Measurements from ENCODE around the gene PDE7B. TPM values are rescaled to one million over a fixed set of nuclear protein-coding genes. Genes with fewer than 3 reads are reported as not detected.
"Not testable (repeated sequence)": the region's sequence is repeated elsewhere in the genome, so short reads cannot be mapped to it uniquely, and the experiment has no call there.

Gene PDE7B
- total RNA-seq, 1 donor = 0.42 TPM

- Histone ChIP-seq H3K27me3 (ENCODE audit: insufficient read depth, low read length) (no peaks in the 10 kb centered on the region), H3K4me1 (ENCODE audit: insufficient read depth, low read length) (no peaks in the 10 kb centered on the region), H3K9me3 (ENCODE audit: low read depth, low read length) (no peaks in the 10 kb centered on the region), H3K4me3 (ENCODE audit: low read length) (no peak overlapping the region)
Observed at GRCh38 chr6:136104556-136104955, 253.1 kb downstream of the PDE7B start.

- not testable (repeated sequence) for H3K4me3 ChIP-seq (ENCODE audit: low read length); H3K27me3 ChIP-seq (ENCODE audit: insufficient read depth, low read length); H3K9me3 ChIP-seq (ENCODE audit: low read depth, low read length); H3K4me1 ChIP-seq (ENCODE audit: insufficient read depth, low read length)
Observed at GRCh38 chr6:136105797-136106196, 254.3 kb downstream of the PDE7B start.

GRCh38 chr6:136108361-136108945 lies 257.0 kb downstream of the PDE7B start:
- H3K9me3 ChIP-seq (ENCODE audit: low read depth, low read length) = no peaks in the 10 kb centered on the region
- peaks cover 2% of the 10 kb centered on the region for H3K4me1 ChIP-seq (ENCODE audit: insufficient read depth, low read length)
- H3K27me3 ChIP-seq (ENCODE audit: insufficient read depth, low read length) = no peaks in the 10 kb centered on the region

DNA sequence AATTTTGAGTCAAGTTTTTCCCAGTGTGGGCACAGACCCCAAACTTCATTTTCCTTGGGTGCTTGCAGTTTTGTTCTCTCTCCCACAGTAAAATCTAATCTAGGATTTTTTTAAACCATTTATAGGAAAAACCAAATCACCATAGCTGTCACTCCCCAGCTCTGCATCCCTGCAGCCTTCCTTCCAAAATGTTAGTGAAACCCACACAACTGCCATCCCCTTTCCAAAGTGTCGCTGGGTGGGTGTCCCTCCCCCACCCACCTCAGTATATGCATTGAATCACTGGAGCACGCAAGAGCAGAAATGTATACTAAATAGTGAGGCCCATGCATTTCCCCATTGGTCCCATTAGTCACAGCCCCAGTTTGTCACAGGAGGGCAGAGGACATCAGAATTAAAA lies 260.3 kb downstream of the PDE7B start:
- no peak overlapping the region for H3K4me3 ChIP-seq (ENCODE audit: low read length)
- peaks cover 8% of the 10 kb centered on the region for H3K4me1 ChIP-seq (ENCODE audit: insufficient read depth, low read length)
- no peaks in the 10 kb centered on the region for H3K27me3 ChIP-seq (ENCODE audit: insufficient read depth, low read length)
- H3K9me3 ChIP-seq (ENCODE audit: low read depth, low read length) = no peaks in the 10 kb centered on the region

More at GRCh38 chr6:136108361-136108945, 257.0 kb downstream of the PDE7B start:
- no peak overlapping the region for H3K4me3 ChIP-seq (ENCODE audit: low read length)

- no peaks in the 10 kb centered on the region for H3K9me3 ChIP-seq (ENCODE audit: low read depth, low read length)
- no peaks in the 10 kb centered on the region for H3K27me3 ChIP-seq (ENCODE audit: insufficient read depth, low read length)
- H3K4me3 ChIP-seq (ENCODE audit: low read length) = no peak overlapping the region
- peaks cover 8% of the 10 kb centered on the region for H3K4me1 ChIP-seq (ENCODE audit: insufficient read depth, low read length)
Observed at GRCh38 chr6:136112262-136112661, 260.8 kb downstream of the PDE7B start.

DNA sequence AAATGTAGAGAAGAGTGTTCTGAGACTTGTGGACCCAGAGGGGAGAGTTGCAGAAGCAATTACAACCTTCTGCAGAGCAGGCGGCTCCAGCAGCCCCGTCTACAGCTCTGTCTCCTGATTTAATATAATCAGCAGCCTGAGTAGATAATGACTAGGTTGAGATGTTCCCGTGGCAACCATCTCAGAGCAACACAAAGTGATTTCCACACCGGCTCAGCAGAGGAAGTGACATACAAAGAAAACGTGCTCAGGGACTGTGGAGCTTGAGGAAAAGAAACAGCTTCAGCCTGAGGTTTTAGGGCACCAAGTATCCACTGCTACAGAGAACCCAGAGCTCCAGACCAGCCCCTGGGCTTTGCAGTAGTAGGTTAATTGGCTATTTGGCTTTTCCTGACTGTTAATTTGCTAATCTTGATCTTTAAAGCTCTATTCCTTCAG lies 262.3 kb downstream of the PDE7B start:
- Histone ChIP-seq H3K27me3 (ENCODE audit: insufficient read depth, low read length) (no peaks in the 10 kb centered on the region), H3K9me3 (ENCODE audit: low read depth, low read length) (no peaks in the 10 kb centered on the region), H3K4me1 (ENCODE audit: insufficient read depth, low read length) (peaks cover 8% of the 10 kb centered on the region), H3K4me3 (ENCODE audit: low read length) (no peak overlapping the region)

DNA sequence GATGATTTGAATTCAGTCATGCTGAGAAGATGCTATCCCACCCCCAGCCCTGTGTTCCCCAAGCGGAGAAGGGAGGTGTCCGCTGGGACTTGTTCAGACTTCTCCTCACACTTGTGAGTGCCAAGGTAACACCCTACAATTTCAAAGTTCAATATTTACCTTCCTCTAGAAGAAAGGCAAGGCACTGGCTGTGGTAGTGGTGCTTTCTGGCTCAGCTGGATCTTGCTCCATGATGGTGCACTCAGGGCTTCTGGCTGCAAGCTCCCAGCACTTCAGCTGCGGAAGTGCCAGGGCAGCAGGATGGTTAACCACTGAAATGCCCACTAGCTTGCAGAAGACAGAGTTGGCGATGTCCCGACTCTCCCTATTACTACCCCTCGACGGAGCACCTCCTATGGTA lies 263.2 kb downstream of the PDE7B start:
- H3K27me3 ChIP-seq (ENCODE audit: insufficient read depth, low read length) = no peaks in the 10 kb centered on the region
- peaks cover 8% of the 10 kb centered on the region for H3K4me1 ChIP-seq (ENCODE audit: insufficient read depth, low read length)
- no peaks in the 10 kb centered on the region for H3K9me3 ChIP-seq (ENCODE audit: low read depth, low read length)
- H3K4me3 ChIP-seq (ENCODE audit: low read length) = no peak overlapping the region

- Histone ChIP-seq H3K9me3 (ENCODE audit: low read depth, low read length) (no peaks in the 10 kb centered on the region), H3K4me1 (ENCODE audit: insufficient read depth, low read length) (peaks cover 8% of the 10 kb centered on the region), H3K27me3 (ENCODE audit: insufficient read depth, low read length) (no peaks in the 10 kb centered on the region)
Observed at GRCh38 chr6:136115941-136116340, 264.4 kb downstream of the PDE7B start.

DNA sequence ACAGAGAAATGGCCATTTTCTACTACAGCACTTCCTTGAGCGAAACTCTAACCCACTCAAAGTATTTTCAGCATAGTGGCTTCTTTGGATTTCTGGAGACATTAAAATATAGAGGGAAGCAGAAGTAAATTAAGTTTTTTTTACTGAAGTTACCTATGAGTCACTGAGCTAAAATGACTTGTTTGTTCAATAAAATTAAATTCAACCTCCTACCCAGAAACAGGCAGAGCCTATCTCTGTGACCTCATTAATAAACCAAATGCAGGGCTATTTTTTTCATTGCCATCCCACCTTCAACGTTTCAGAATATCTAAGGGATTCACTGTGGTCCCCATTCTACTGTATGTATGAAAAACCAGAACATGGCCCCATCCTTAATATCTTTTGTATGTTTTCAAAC lies 265.6 kb downstream of the PDE7B start:
- H3K9me3 ChIP-seq (ENCODE audit: low read depth, low read length) = no peaks in the 10 kb centered on the region
- no peak overlapping the region for H3K4me3 ChIP-seq (ENCODE audit: low read length)
- H3K27me3 ChIP-seq (ENCODE audit: insufficient read depth, low read length) = no peaks in the 10 kb centered on the region
- peaks cover 8% of the 10 kb centered on the region for H3K4me1 ChIP-seq (ENCODE audit: insufficient read depth, low read length)

More at GRCh38 chr6:136115941-136116340, 264.4 kb downstream of the PDE7B start:
- H3K4me3 ChIP-seq (ENCODE audit: low read length) = no peak overlapping the region

- no peak overlapping the region for H3K4me3 ChIP-seq (ENCODE audit: low read length)
- H3K9me3 ChIP-seq (ENCODE audit: low read depth, low read length) = no peaks in the 10 kb centered on the region
- H3K4me1 ChIP-seq (ENCODE audit: insufficient read depth, low read length) = peaks cover 3% of the 10 kb centered on the region
- H3K27me3 ChIP-seq (ENCODE audit: insufficient read depth, low read length) = no peaks in the 10 kb centered on the region
Observed at GRCh38 chr6:136118787-136119186, 267.3 kb downstream of the PDE7B start.

DNA sequence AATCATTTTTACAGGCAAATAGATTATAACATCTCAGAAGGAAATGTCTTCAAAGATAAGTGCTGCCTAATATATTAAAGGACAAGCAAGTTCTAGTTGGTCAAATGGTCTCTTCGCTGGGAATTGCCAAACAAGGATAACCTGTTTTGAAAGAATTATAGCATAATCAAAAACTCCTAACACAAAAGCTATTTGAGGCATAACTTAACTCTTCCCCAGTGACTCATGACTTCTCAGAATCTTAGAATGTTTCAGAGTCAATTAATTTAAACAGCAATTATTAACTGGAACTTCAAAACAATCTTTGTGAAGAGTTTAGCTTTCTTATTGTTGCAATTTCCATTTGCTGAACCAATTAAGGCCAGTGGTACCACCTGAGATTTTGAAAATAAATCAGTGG lies 272.0 kb downstream of the PDE7B start:
- Histone ChIP-seq H3K27me3 (ENCODE audit: insufficient read depth, low read length) (no peaks in the 10 kb centered on the region), H3K4me1 (ENCODE audit: insufficient read depth, low read length) (no peaks in the 10 kb centered on the region), H3K4me3 (ENCODE audit: low read length) (no peak overlapping the region), H3K9me3 (ENCODE audit: low read depth, low read length) (no peaks in the 10 kb centered on the region)

- H3K4me3 ChIP-seq (ENCODE audit: low read length) = no peak overlapping the region
- H3K4me1 ChIP-seq (ENCODE audit: insufficient read depth, low read length) = no peaks in the 10 kb centered on the region
- no peaks in the 10 kb centered on the region for H3K9me3 ChIP-seq (ENCODE audit: low read depth, low read length)
- H3K27me3 ChIP-seq (ENCODE audit: insufficient read depth, low read length) = no peaks in the 10 kb centered on the region
Observed at GRCh38 chr6:136125585-136125984, 274.1 kb downstream of the PDE7B start.

DNA sequence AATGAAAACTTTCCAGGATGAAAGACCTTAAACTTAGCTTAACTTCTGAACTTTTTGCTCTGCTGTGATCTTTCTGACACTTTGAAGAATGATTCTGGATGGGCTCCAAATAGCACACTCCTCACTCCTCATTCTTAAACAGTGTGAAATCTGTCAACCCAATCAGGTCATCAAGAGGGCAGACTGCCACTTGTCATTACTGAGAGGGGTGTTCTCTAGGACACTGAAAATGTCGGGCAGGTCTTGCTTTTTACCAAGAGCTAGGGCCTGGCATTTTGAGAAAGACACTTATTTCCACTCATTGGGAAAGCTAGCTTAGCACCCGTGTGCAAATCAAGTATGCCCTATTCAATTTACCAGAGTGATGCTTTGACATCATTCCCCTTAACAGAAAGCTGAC lies 276.4 kb downstream of the PDE7B start:
- Histone ChIP-seq H3K4me3 (ENCODE audit: low read length) (no peak overlapping the region), H3K27me3 (ENCODE audit: insufficient read depth, low read length) (no peaks in the 10 kb centered on the region)

DNA sequence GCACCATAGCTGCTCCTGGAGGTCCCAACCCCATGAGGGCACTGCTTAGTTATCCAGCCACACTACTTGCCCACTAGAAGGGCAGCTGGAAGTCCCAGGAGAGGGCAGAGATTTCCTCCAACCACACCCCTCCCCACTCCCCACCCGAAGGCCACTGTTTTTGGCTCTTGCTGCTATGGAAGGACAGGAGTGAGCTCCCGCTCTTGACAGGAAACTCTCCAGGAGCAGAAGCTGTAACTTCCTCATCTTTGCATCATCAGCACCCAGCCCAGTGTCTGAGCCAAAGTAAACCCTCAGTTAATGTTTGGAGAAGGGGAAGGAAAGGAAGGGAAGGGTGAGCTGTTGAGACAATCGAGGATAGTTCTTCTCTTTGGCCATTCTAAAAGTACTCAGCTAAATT lies 277.9 kb downstream of the PDE7B start:
- no peak overlapping the region for H3K4me3 ChIP-seq (ENCODE audit: low read length)
- no peaks in the 10 kb centered on the region for H3K4me1 ChIP-seq (ENCODE audit: insufficient read depth, low read length)
- H3K9me3 ChIP-seq (ENCODE audit: low read depth, low read length) = no peaks in the 10 kb centered on the region
- H3K27me3 ChIP-seq (ENCODE audit: insufficient read depth, low read length) = no peaks in the 10 kb centered on the region

More for the DNA sequence above, 276.4 kb downstream of the PDE7B start:
- H3K9me3 ChIP-seq (ENCODE audit: low read depth, low read length) = no peaks in the 10 kb centered on the region
- H3K4me1 ChIP-seq (ENCODE audit: insufficient read depth, low read length) = no peaks in the 10 kb centered on the region

- no peak overlapping the region for H3K4me3 ChIP-seq (ENCODE audit: low read length)
Observed at GRCh38 chr6:136134268-136134667, 282.8 kb downstream of the PDE7B start.

DNA sequence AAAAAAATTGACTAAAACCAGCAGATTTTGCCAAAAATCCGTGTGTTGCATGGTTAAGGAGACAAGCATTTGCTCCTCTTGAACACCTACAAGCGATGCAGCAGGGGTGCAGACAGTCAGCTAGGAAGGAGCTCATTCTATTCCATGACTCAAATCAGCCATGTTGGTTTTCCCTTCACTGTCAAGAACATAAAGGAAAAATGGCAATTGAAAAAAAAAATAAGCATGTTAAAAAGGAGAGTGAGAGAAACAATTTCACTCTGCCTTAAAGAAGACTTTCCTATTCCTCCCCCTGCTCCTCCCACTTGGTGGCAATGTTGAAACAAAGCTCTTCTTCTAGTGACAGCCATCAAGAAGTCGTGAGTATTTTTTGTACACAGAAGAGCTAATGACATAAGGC lies 283.2 kb downstream of the PDE7B start:
- H3K27me3 ChIP-seq (ENCODE audit: insufficient read depth, low read length) = no peaks in the 10 kb centered on the region
- H3K9me3 ChIP-seq (ENCODE audit: low read depth, low read length) = no peaks in the 10 kb centered on the region
- no peaks in the 10 kb centered on the region for H3K4me1 ChIP-seq (ENCODE audit: insufficient read depth, low read length)
- no peak overlapping the region for H3K4me3 ChIP-seq (ENCODE audit: low read length)

More at GRCh38 chr6:136134268-136134667, 282.8 kb downstream of the PDE7B start:
- Histone ChIP-seq H3K27me3 (ENCODE audit: insufficient read depth, low read length) (no peaks in the 10 kb centered on the region), H3K9me3 (ENCODE audit: low read depth, low read length) (no peaks in the 10 kb centered on the region), H3K4me1 (ENCODE audit: insufficient read depth, low read length) (no peaks in the 10 kb centered on the region)
